Amniotic stem cell (primary cell): Measurements from ENCODE around the gene CIPC.
A peak's percentile ranks its signal among the peaks of the same experiment; 100 is the strongest.

Experiments
- DNase-seq: peaks from one replicate; lab custom pipeline; 2025; lab: John Stamatoyannopoulos, UW

CIPC gene

GRCh38 chr14:77071938-77072388, 26.1 kb upstream of the CIPC start:
- DNase-seq, result no peak

GRCh38 chr14:77074969-77075368, 23.1 kb upstream of the CIPC start:
- no peak for DNase-seq

- no peak for DNase-seq
Observed at GRCh38 chr14:77076113-77076631, 21.9 kb upstream of the CIPC start.

GRCh38 chr14:77077040-77077439, 21.0 kb upstream of the CIPC start:
- no peak for DNase-seq

GRCh38 chr14:77082356-77082755, 15.7 kb upstream of the CIPC start:
- DNase-seq, result no peak

- no peak for DNase-seq
Observed at GRCh38 chr14:77083082-77083481, 15.0 kb upstream of the CIPC start.

GRCh38 chr14:77084985-77085384, 13.1 kb upstream of the CIPC start:
- DNase-seq, result no peak

GRCh38 chr14:77085538-77085937, 12.5 kb upstream of the CIPC start:
- DNase-seq, result no peak

GRCh38 chr14:77086017-77086727, 11.9 kb upstream of the CIPC start:
- no peak for DNase-seq

GRCh38 chr14:77086951-77087350, 11.1 kb upstream of the CIPC start:
- DNase-seq, result no peak

- DNase-seq, result no peak
Observed at GRCh38 chr14:77087631-77088030, 10.4 kb upstream of the CIPC start.

GRCh38 chr14:77088219-77088618, 9.8 kb upstream of the CIPC start:
- DNase-seq, result no peak

- DNase-seq, result no peak
Observed at GRCh38 chr14:77088645-77089044, 9.4 kb upstream of the CIPC start.

GRCh38 chr14:77091518-77091917, 6.5 kb upstream of the CIPC start:
- DNase-seq, result no peak

- DNase-seq, result no peak
Observed at GRCh38 chr14:77092676-77093075, 5.4 kb upstream of the CIPC start.

- DNase-seq, result peak; percentile 66
Observed at GRCh38 chr14:77094672-77095284, 3.3 kb upstream of the CIPC start.

- peak; percentile 44 for DNase-seq
Observed at GRCh38 chr14:77097006-77097699, 905 bp upstream of the CIPC start.

- no peak for DNase-seq
Observed at GRCh38 chr14:77098529-77099353, 683 bp downstream of the CIPC start.

- DNase-seq, result peak; percentile 26
Observed at GRCh38 chr14:77099425-77100167, 1.5 kb downstream of the CIPC start.

GRCh38 chr14:77100961-77101360, 2.9 kb downstream of the CIPC start:
- no peak for DNase-seq

- no peak for DNase-seq
Observed at GRCh38 chr14:77102154-77102553, 4.1 kb downstream of the CIPC start.
